ENCODE data around the gene PTK6. TPM values are rescaled to one million over a fixed set of nuclear protein-coding genes. Genes with fewer than 3 reads are reported as not detected.

PTK6 gene
- total RNA-seq, 1 experiment from 2014 or later = 6.7 TPM

- TF ChIP-seq, protein P1, sequence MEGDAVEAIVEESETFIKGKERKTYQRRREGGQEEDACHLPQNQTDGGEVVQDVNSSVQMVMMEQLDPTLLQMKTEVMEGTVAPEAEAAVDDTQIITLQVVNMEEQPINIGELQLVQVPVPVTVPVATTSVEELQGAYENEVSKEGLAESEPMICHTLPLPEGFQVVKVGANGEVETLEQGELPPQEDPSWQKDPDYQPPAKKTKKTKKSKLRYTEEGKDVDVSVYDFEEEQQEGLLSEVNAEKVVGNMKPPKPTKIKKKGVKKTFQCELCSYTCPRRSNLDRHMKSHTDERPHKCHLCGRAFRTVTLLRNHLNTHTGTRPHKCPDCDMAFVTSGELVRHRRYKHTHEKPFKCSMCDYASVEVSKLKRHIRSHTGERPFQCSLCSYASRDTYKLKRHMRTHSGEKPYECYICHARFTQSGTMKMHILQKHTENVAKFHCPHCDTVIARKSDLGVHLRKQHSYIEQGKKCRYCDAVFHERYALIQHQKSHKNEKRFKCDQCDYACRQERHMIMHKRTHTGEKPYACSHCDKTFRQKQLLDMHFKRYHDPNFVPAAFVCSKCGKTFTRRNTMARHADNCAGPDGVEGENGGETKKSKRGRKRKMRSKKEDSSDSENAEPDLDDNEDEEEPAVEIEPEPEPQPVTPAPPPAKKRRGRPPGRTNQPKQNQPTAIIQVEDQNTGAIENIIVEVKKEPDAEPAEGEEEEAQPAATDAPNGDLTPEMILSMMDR (IDR thresholded peaks at IDR 0.05 in 2 of 3, conservative IDR thresholded peaks at IDR 0.05 in 1 of 3; ENCODE audit: borderline replicate concordance in 1 of 3, insufficient read depth in 1 of 3, low read depth in 2 of 3, low read length in 2 of 3) = peak in 2 of 3 experiments; percentile 15 to 20; a peak in 1 of 6 replicates
- no peak for TF ChIP-seq EZH2phosphoT487 (IDR thresholded peaks at IDR 0.05; ENCODE audit: borderline replicate concordance)
Observed at GRCh38 chr20:63498960-63499337, 38.2 kb downstream of the PTK6 start, which contains the start of gene EEF1A2 (continued).

GRCh38 chr20:63497946-63498935, 38.9 kb downstream of the PTK6 start:
- peak overlapping the region; percentile 82 to 84 for H3K4me3 ChIP-seq (replicated peaks in 1 of 2; ENCODE audit: low read depth in 1 of 2, low read length in 2 of 2)
- H3K9ac ChIP-seq (ENCODE audit: low read length) = peak overlapping the region; percentile 78
- peak; percentile 46 for ATAC-seq
- H3K9me2 ChIP-seq (ENCODE audit: insufficient read depth) = no peaks in the 10 kb centered on the region
- H3K27me3 ChIP-seq (ENCODE audit: insufficient read depth, low read length) = no peaks in the 10 kb centered on the region
- no peak for TF ChIP-seq ZFX (IDR thresholded peaks at IDR 0.05)
- no peak for TF ChIP-seq CEBPB (IDR thresholded peaks at IDR 0.05; ENCODE audit: low read depth)
- no peak for TF ChIP-seq RAD21 (IDR thresholded peaks at IDR 0.05; ENCODE audit: low read depth)
- 0 out of 2 replicates have a peak, but pooled peaks have one; percentile 34 for TF ChIP-seq POLR2AphosphoS5 (IDR thresholded peaks at IDR 0.05; ENCODE audit: low read depth, low read length)
- CTCF ChIA-PET = no interaction called here
- no peak overlapping the region for H2AFZ ChIP-seq (ENCODE audit: low read depth, low read length, poor library complexity, severe bottlenecking)
- no peaks in the 10 kb centered on the region for H4K20me1 ChIP-seq (ENCODE audit: insufficient read depth)
- POLR2A ChIA-PET = interaction anchor here (1.7 kb wide), 1 partner anchor 15 kb away, joined by 5 read pairs; no protein-coding TSS in a partner anchor
- peaks cover 23 to 43% of the 10 kb centered on the region in 2 experiments for H3K4me1 ChIP-seq (ENCODE audit: control insufficient read depth in 1 of 2, insufficient read depth in 2 of 2, low read length in 2 of 2)
- H3K4me2 ChIP-seq (ENCODE audit: low read length) = peak overlapping the region; percentile 95
- peaks cover 17 to 39% of the 10 kb centered on the region in 2 experiments; a peak in 3 of 4 replicates for H3K36me3 ChIP-seq (ENCODE audit: control insufficient read depth in 1 of 2, insufficient read depth in 2 of 2, low read length in 2 of 2)
- H3K27ac ChIP-seq (ENCODE audit: low read depth, low read length) = peak overlapping the region; percentile 77
- RAD21 ChIA-PET (ENCODE audit: low non-redundant PET in 1 of 2, low total read pairs in 2 of 2, uncharacterized antibody in 2 of 2, unreplicated experiment in 2 of 2) = interaction anchor here in 1 of 2 experiments (1.0 kb wide), 1 partner anchor 22 kb away, joined by 3 read pairs; the partner anchor contains the start of gene PPDPF
- DNase-seq (ENCODE audit: low read depth, low spot score) = no peak
- no peaks in the 10 kb centered on the region for H3K9me3 ChIP-seq (ENCODE audit: control insufficient read depth in 1 of 2, insufficient read depth in 1 of 2, low read depth in 1 of 2, low read length in 2 of 2)
- peaks cover 48% of the 10 kb centered on the region for H3K79me2 ChIP-seq (ENCODE audit: insufficient read depth, low read length)
- TSS peak; percentile 50 for BruUV-seq (replicated peaks)
- intact Hi-C loops (cut with micrococcal nuclease) = no loop called here

Measured in HCT116 (cell line).